ENCODE data around the gene TMEM54. TPM values are rescaled to one million over a fixed set of nuclear protein-coding genes. Genes with fewer than 3 reads are reported as not detected.

The TMEM54 gene
- total RNA-seq (24.8 and 33.5 TPM in 2 replicates), polyA plus RNA-seq (52.6 and 64.7 TPM in 2 replicates)

- Histone ChIP-seq H3K79me2 (no peaks in the 10 kb centered on the region), H3K4me1 (ENCODE audit: insufficient read depth) (peaks cover 4% of the 10 kb centered on the region), H3K4me2 (peak within 1 kb of the TSS; percentile 98), H2AFZ (peak within 1 kb of the TSS; percentile 98), H3K27me3 (no peaks in the 10 kb centered on the region), H3K4me3 (peak within 1 kb of the TSS; percentile 67), H3K9me3 (ENCODE audit: low read depth) (no peaks in the 10 kb centered on the region), H3K36me3 (replicated peaks; ENCODE audit: insufficient read depth, low read depth) (no peaks in the 10 kb centered on the region), H4K20me1 (ENCODE audit: insufficient read depth, poor library complexity, severe bottlenecking) (no peaks in the 10 kb centered on the region), H3K9me2 (replicated peaks; ENCODE audit: insufficient read depth) (no peaks in the 10 kb centered on the region), H3K27ac (peak within 1 kb of the TSS; percentile 43)
- WGBS (ENCODE audit: low lambda C conversion rate, missing lambda C conversion rate), result 5% methylated on average over 26 of the region's 92 CpGs
- TF ChIP-seq CTCF (IDR thresholded peaks at IDR 0.05; ENCODE audit: poor library complexity) (no peak), EZH2phosphoT487 (IDR thresholded peaks at IDR 0.05; ENCODE audit: low read depth, severe bottlenecking, unreplicated experiment) (no peak), EZH2 (IDR thresholded peaks at IDR 0.05; ENCODE audit: borderline replicate concordance) (no peak)
- peak; percentile 86 for DNase-seq (ENCODE audit: low spot score)
Measured at GRCh38 chr1:32900956-32901822, at the start of gene TMEM54. Gene TMEM54, minus strand, starts transcription at chr1:32901389. Its CDS starts 151 bp downstream, at chr1:32901238.

GRCh38 chr1:32949519-32949918 lies 48.3 kb upstream of the TMEM54 start:
- Histone ChIP-seq H3K4me3 (no peak overlapping the region), H2AFZ (no peak overlapping the region), H3K36me3 (replicated peaks; ENCODE audit: insufficient read depth, low read depth) (no peaks in the 10 kb centered on the region), H3K9me2 (replicated peaks; ENCODE audit: insufficient read depth) (no peaks in the 10 kb centered on the region), H3K27ac (peak overlapping the region; percentile 77), H3K4me1 (ENCODE audit: insufficient read depth) (peaks cover 32% of the 10 kb centered on the region), H3K79me2 (peaks cover 51% of the 10 kb centered on the region), H3K4me2 (peak overlapping the region; percentile 49), H3K9me3 (ENCODE audit: low read depth) (no peaks in the 10 kb centered on the region), H3K27me3 (no peaks in the 10 kb centered on the region), H4K20me1 (ENCODE audit: insufficient read depth, poor library complexity, severe bottlenecking) (no peaks in the 10 kb centered on the region)
- no peak for DNase-seq (ENCODE audit: low spot score)
- no peak for TF ChIP-seq EZH2 (IDR thresholded peaks at IDR 0.05; ENCODE audit: borderline replicate concordance)
- no peak for TF ChIP-seq CTCF (IDR thresholded peaks at IDR 0.05; ENCODE audit: poor library complexity)
- TF ChIP-seq EZH2phosphoT487 (IDR thresholded peaks at IDR 0.05; ENCODE audit: low read depth, severe bottlenecking, unreplicated experiment), result no peak
- 90% methylated on average over 5 of the region's 5 CpGs for WGBS (ENCODE audit: low lambda C conversion rate, missing lambda C conversion rate)

- H3K9me3 ChIP-seq (ENCODE audit: low read depth), result no peaks in the 10 kb centered on the region
- peak overlapping the region; percentile 49 for H3K4me2 ChIP-seq
- peak; percentile 36 for DNase-seq (ENCODE audit: low spot score)
- no peaks in the 10 kb centered on the region for H3K36me3 ChIP-seq (replicated peaks; ENCODE audit: insufficient read depth, low read depth)
- no peaks in the 10 kb centered on the region for H3K27me3 ChIP-seq
- H3K4me3 ChIP-seq, result no peak overlapping the region
- TF ChIP-seq EZH2 (IDR thresholded peaks at IDR 0.05; ENCODE audit: borderline replicate concordance) (no peak), EZH2phosphoT487 (IDR thresholded peaks at IDR 0.05; ENCODE audit: low read depth, severe bottlenecking, unreplicated experiment) (no peak), CTCF (IDR thresholded peaks at IDR 0.05; ENCODE audit: poor library complexity) (no peak)
- H3K9me2 ChIP-seq (replicated peaks; ENCODE audit: insufficient read depth), result no peaks in the 10 kb centered on the region
- no peak overlapping the region for H2AFZ ChIP-seq
- peaks cover 32% of the 10 kb centered on the region for H3K4me1 ChIP-seq (ENCODE audit: insufficient read depth)
- peak overlapping the region; percentile 89 for H3K27ac ChIP-seq
- peaks cover 45% of the 10 kb centered on the region for H3K79me2 ChIP-seq
- WGBS (ENCODE audit: low lambda C conversion rate, missing lambda C conversion rate), result 41% methylated on average over 1 of the region's 1 CpG
- no peaks in the 10 kb centered on the region for H4K20me1 ChIP-seq (ENCODE audit: insufficient read depth, poor library complexity, severe bottlenecking)
Measured at GRCh38 chr1:32948905-32949304, 47.7 kb upstream of the TMEM54 start.
